Stimulated activated naive CD8-positive, alpha-beta T cell treated with anti-CD3 and anti-CD28 coated beads, Interleukin-15, Interleukin-2, amounts not matched to agents 100 ng/mL and 50 ng/mL, for 24 hours (primary cell): ENCODE data around the gene INPP5A.

Experiments
- H3K27ac Mint-ChIP-seq: one replicate; pipeline ENCODE4 v1.8.0; 2021; ENCODE audit warnings: mild to moderate bottlenecking, mixed read lengths
- H3K27me3 Mint-ChIP-seq: one replicate; pipeline ENCODE4 v1.8.0; 2021; ENCODE audit warnings: mixed read lengths
- H3K36me3 Mint-ChIP-seq: one replicate; pipeline ENCODE4 v1.8.0; 2021; ENCODE audit warnings: low read depth, mixed read lengths
- H3K4me1 Mint-ChIP-seq: one replicate; pipeline ENCODE4 v1.8.0; 2021; ENCODE audit warnings: low read depth, mixed read lengths
- H3K4me3 Mint-ChIP-seq: one replicate; pipeline ENCODE4 v1.8.0; 2021; ENCODE audit warnings: mild to moderate bottlenecking, mixed read lengths
- H3K9me3 Mint-ChIP-seq: one replicate; pipeline ENCODE4 v1.8.0; 2021; ENCODE audit warnings: mixed read lengths

Gene INPP5A

DNA sequence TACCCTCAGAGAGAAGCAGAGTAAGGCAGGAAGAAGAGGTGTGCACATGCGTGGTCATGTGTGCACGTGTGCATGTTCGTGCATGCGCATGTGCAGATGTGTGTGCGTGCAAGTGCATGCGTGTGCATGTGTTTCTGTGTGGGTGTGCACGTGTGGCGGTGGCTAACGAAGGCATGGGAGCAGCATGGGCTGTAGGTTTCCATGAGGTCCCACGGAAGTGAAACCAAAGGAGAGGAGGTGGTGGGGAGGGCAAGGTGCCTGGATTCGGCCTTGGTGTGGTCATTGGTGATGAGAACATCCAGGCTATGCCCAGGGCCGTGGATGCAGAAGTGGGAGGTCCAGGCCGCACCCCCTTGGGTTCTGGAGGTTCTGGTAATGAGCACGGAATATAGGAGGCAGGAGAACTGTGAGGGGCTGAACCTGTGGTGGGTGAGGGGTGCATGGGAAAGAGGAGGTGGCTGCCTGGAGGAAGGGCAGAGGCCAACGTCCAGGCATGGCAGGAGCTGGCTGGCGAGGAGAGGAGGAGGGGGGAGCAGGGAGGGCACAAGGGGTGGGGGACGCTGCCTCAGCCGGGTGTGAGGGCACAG, 2.4 kb upstream of the INPP5A start:
- Mint-ChIP-seq H3K4me1 (peaks cover 29% of the 10 kb centered on the region), H3K27me3 (peaks cover 9% of the 10 kb centered on the region), H3K4me3 (peak overlapping the region; percentile 4), H3K27ac (no peak overlapping the region), H3K36me3 (no peaks in the 10 kb centered on the region), H3K9me3 (peaks cover 12% of the 10 kb centered on the region)

DNA sequence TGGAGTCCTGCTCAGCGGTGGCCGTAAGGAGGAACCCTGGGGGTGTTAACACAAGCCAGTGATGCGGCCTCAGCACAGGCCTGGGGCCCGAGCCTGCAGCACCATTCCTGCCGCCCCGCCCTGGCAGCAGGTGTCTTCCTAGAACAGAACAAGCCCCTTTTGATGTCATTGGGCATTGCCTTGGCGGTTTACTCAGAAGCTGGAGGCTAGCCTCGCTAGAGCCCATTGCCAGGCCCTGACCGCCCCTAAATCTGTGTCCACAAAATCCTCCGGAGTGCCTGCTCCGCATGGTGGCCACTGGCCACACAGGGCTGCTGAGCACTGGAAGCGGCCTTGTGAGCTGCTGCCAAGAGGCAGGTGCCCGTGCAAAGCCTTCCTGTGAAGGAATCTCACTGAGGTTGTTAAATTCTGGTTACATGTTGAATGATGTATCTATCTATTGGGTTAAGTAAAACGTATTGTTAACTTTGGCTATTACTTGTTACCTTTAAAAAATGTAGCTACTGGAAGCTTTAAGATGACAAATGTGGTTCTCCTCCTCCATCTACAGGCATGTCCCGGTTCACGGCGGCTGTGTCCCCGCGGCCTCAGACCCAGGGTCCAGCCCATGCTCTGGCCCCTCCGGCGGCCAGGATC, 1.2 kb upstream of the INPP5A start:
- Mint-ChIP-seq H3K4me1 (peaks cover 41% of the 10 kb centered on the region), H3K36me3 (peaks cover 2% of the 10 kb centered on the region), H3K9me3 (peaks cover 6% of the 10 kb centered on the region), H3K27ac (no peak overlapping the region), H3K4me3 (peak overlapping the region; percentile 81), H3K27me3 (peaks cover 4% of the 10 kb centered on the region)

DNA sequence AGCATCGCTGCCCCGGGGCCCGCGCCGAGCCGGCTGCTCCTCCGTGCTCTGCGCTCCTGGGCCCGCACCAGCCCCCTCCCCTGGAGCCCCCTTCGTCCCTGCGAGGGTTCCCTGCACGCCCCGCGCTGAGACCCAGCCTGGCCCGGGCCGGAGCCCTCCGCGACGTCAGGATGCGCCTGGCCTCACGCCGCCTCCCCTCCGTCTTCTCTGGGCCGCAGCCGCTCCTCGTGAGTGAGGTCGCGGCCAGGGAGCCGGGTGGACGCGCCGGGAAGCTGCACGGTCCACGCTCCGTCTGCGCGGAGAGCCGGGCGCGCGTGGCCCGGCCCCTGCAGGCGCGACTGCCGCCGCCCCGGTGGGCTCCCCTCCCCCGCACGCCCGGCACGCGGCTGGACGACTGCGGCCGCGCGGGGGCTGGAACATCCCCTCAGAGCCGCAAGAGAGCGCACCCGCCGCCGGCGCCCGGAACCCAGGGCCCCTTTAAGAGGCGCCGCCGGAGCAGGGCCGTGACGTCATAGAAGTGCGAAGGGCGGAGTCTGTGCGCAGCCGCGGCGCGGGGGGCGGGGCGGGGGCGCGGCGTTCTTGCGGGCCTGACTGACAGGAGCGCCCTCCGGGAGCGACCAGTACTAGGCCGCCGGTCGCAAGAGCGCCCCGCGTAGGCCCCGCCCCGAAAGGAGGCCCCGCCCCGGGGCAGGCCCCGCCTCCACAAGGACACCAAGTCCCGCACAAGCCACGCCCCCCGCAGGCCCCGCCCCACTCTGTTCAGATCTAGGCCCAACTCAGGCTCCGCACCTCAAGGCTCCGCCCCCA, 507 bp upstream of the INPP5A start:
- H3K36me3 Mint-ChIP-seq: peaks cover 5% of the 10 kb centered on the region
- H3K27ac Mint-ChIP-seq: no peak overlapping the region
- no peaks in the 10 kb centered on the region for H3K9me3 Mint-ChIP-seq
- H3K27me3 Mint-ChIP-seq: no peaks in the 10 kb centered on the region
- peak overlapping the region; percentile 81 for H3K4me3 Mint-ChIP-seq
- H3K4me1 Mint-ChIP-seq: peaks cover 48% of the 10 kb centered on the region

DNA sequence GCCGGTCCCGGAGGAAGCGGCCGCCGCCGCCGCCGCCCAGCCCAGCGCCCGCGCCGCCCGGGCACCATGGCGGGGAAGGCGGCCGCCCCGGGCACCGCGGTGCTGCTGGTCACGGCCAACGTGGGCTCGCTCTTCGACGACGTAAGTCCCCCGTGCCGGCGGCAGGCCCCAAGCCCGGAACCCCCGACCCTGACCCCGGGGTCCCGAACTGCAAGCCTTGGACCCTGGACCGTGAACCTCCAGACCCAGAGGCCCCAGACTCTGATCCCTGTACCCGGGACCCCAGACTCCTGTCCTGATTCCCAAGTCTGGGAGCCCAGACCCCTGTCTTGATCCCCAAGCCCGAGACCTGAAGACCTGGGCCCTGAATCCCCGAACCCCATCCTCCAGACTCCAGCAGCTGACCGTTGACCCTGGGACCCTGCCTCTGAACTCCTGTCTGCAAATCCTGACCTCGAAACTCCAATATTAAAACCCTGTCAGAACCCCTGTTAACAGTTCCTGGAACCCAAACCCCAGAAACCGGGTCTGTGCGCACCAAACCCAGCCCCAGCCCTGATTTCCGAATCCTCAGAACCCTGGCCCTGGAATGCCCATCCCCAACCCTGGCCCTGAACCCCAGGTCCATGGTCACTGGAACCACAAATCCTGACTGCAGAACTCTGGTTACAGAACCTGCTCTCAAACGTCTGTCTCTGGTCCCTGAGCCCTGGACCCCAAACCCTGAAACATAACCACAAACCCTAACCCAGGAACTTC, 623 bp downstream of the INPP5A start:
- H3K36me3 Mint-ChIP-seq: peaks cover 5% of the 10 kb centered on the region
- no peaks in the 10 kb centered on the region for H3K9me3 Mint-ChIP-seq
- peak overlapping the region; percentile 92 for H3K27ac Mint-ChIP-seq
- H3K4me1 Mint-ChIP-seq: peaks cover 60% of the 10 kb centered on the region
- no peaks in the 10 kb centered on the region for H3K27me3 Mint-ChIP-seq
- peak overlapping the region; percentile 88 for H3K4me3 Mint-ChIP-seq

DNA sequence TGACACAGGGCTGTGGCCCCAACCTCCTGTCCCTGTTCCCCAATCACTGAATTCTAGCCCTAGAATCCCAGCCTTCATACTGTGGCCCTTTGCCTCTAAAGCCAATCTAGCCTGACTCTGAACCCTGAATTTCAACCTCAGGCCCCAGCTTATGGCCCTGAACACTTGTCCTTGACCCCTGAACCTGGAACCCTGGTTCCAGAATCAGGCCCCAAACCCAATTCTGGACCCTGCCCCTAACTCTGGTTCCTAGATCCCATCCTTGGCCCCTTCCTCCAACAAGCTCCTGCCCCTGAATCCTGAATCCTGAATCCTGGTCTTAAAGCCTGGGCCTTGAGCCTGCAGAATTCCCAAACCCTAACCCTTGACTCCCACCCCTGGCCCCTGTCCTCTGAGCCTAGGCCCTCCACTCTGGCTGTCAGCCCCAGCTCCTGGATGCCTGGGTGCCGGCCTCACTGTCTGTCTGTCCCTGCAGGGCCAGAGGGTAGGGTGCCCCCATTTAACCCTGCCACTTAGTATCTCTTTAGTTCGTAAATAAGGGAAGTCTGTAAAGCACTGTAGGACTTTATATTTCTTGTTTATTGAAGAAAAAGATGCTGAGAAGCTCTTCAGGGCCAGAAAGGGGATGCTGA, 1.3 kb downstream of the INPP5A start:
- Mint-ChIP-seq H3K9me3 (no peaks in the 10 kb centered on the region), H3K4me3 (peak overlapping the region; percentile 88), H3K4me1 (peaks cover 64% of the 10 kb centered on the region), H3K36me3 (peaks cover 5% of the 10 kb centered on the region), H3K27me3 (no peaks in the 10 kb centered on the region), H3K27ac (peak overlapping the region; percentile 92)

DNA sequence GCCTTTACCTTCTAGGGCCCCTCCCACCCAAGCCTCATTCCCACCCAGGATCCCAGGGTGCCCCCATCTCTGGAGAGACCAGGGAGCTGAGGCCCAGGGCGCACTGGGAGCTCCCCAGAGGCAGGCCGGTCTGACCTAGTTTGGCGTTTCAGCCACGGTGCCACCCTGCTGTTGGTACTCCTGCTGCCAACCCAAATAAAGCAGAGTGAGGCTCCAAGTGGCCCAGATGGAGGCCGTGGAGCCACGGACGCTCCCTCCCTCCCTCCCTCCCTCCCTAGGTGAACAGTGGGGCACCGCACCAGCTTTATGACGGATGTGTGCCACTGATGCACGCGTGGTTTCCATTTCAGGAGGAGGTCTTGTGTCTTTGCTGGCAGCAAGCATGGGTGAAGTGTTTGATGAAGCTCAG, 1.8 kb downstream of the INPP5A start:
- H3K4me3 Mint-ChIP-seq: peak overlapping the region; percentile 88
- peaks cover 5% of the 10 kb centered on the region for H3K36me3 Mint-ChIP-seq
- no peaks in the 10 kb centered on the region for H3K27me3 Mint-ChIP-seq
- peaks cover 69% of the 10 kb centered on the region for H3K4me1 Mint-ChIP-seq
- peak overlapping the region; percentile 92 for H3K27ac Mint-ChIP-seq
- no peaks in the 10 kb centered on the region for H3K9me3 Mint-ChIP-seq

DNA sequence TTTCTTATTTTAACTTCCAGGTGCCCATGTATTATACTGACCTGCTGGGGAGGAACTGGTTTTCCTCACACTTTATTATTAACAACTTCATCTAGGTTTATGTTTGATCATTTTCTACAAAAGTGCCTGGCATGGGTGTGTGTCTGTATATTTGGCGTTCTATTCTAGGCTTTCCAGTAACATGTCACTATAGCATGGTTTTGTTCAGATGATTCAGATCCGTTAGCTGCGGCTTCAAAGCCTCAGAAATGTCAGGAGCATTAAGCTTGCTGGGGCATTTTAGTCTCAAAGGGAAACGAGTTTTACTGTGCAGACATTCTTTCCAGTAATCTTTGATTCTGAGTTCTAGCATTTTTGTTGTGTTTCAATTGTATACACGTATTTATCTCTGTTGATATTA, 2.3 kb downstream of the INPP5A start:
- peak overlapping the region; percentile 88 for H3K4me3 Mint-ChIP-seq
- no peaks in the 10 kb centered on the region for H3K9me3 Mint-ChIP-seq
- peaks cover 5% of the 10 kb centered on the region for H3K36me3 Mint-ChIP-seq
- no peaks in the 10 kb centered on the region for H3K27me3 Mint-ChIP-seq
- H3K27ac Mint-ChIP-seq: peak overlapping the region; percentile 92
- H3K4me1 Mint-ChIP-seq: peaks cover 73% of the 10 kb centered on the region

DNA sequence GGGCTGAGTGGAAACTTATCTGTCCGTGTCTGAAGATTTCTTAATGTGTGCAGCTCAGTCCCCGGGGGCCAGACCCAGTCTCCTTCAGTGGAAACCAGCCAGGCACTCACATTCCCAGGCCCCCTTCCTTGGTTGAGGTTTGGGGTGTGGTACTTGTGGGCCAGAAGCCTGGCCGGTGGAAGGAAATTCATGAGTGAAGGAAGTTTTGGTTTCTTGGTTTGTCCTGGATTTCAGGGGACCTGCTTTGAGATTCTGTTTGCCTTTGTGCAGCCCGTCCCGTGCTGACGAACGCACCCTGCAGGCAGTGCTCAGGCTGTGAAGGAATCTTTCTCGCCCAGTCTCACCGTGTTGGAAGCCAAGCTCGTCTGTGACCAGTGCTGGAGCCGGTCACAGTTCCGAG, 2.9 kb downstream of the INPP5A start:
- peaks cover 75% of the 10 kb centered on the region for H3K4me1 Mint-ChIP-seq
- H3K27me3 Mint-ChIP-seq: no peaks in the 10 kb centered on the region
- no peaks in the 10 kb centered on the region for H3K9me3 Mint-ChIP-seq
- peak overlapping the region; percentile 92 for H3K27ac Mint-ChIP-seq
- peaks cover 5% of the 10 kb centered on the region for H3K36me3 Mint-ChIP-seq
- peak overlapping the region; percentile 88 for H3K4me3 Mint-ChIP-seq

DNA sequence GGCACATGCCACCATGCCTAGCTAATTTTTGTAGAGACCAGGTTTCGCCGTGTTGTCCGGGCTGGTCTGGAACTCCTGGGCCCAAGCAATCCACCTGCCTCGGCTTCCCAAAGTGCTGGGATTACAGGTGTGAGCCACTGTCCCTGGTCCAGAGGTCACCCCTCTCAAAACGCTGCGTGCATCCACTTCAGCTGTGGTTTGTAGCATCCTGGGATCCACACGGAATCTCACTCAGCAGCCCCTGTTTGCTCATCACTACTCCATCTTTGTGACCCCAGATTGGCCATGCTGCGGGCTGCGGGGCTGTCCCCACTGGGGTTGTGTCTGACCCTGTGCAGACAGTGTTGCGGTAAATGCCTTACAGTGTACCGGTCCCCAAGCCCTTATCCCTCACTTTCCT, 3.5 kb downstream of the INPP5A start:
- peak overlapping the region; percentile 92 for H3K27ac Mint-ChIP-seq
- peaks cover 82% of the 10 kb centered on the region for H3K4me1 Mint-ChIP-seq
- peaks cover 5% of the 10 kb centered on the region for H3K36me3 Mint-ChIP-seq
- peak overlapping the region; percentile 88 for H3K4me3 Mint-ChIP-seq
- no peaks in the 10 kb centered on the region for H3K27me3 Mint-ChIP-seq
- no peaks in the 10 kb centered on the region for H3K9me3 Mint-ChIP-seq

DNA sequence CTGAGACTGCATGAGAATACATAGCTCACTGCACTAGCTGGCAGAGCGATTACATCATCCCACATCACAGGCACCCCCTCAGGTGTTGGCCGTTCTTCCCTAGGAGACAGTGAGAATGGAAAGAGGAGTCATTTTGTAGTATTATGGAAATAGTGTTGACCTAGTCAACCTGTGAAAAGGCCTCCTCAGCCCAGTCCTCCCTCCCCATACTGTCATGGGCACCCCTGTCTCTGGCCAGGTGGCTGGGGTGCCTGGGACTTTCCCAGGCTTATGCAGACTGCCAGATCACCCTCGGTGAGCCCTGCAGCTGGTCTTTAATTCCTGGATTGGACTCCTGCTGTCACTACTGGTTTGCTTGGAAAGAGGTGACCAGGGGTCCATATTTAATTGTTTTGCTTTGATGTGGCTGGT, 4.0 kb downstream of the INPP5A start:
- H3K4me1 Mint-ChIP-seq: peaks cover 83% of the 10 kb centered on the region
- peak overlapping the region; percentile 65 for H3K4me3 Mint-ChIP-seq

DNA sequence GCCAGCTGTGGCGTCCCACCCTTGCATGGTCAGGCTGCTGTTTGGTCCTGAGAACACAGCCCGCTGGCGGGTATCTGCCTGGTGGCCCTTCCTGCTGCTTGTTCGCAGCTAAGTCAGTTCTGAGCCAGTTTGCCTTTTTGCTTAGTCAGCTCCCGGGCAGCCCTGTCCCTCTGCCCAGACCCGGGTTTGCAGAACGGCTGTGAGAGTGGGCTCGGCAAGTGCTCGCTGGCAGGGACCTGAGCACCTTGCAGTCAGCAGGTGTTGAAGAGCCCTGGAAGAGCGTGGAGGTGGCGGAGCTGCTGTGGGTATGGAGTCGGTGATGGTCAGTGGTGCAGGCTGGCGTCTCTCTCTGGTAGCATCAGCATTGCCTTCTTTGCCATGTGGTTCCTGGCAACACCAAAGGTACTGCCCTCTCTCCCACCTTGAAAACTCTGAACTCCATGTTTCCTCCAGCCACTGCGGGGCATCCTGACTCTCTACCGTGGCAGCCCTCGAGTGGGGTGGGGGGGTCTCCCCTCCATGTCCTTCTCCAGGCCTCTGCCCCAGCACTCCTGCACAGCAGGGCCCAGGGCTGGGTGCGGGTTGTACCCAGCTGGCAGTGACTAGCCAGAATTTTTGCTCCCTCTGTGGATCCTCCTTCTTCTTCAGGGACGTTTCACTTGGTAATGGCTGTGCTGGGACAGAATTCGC, 4.6 kb downstream of the INPP5A start:
- Mint-ChIP-seq H3K4me3 (no peak overlapping the region), H3K27me3 (no peaks in the 10 kb centered on the region), H3K36me3 (peaks cover 5% of the 10 kb centered on the region), H3K27ac (no peak overlapping the region), H3K9me3 (no peaks in the 10 kb centered on the region), H3K4me1 (peaks cover 88% of the 10 kb centered on the region)

More for the DNA sequence above, 4.0 kb downstream of the INPP5A start:
- peaks cover 5% of the 10 kb centered on the region for H3K36me3 Mint-ChIP-seq
- no peaks in the 10 kb centered on the region for H3K9me3 Mint-ChIP-seq
- no peaks in the 10 kb centered on the region for H3K27me3 Mint-ChIP-seq
- peak overlapping the region; percentile 81 for H3K27ac Mint-ChIP-seq

DNA sequence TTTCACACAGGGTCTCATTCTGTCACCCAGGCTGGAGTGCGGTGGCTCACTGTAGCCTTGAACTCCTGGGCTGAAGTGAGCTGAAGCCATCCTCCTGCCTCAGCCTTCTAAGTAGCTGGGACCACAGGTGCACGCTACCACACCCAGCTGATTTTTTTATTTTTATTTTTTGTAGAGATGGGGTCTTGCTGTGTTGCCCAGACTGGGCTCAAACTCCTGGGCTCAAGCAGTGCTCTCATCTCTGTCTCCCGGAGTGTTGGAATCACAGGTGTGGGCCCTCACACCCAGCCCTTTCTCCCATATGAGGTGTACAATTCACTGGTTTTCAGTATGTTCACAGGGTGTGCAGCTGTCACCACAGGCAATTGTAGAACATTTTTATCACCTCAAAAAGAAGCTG, 5.2 kb downstream of the INPP5A start:
- H3K9me3 Mint-ChIP-seq: no peaks in the 10 kb centered on the region
- no peaks in the 10 kb centered on the region for H3K27me3 Mint-ChIP-seq
- no peak overlapping the region for H3K4me3 Mint-ChIP-seq
- H3K4me1 Mint-ChIP-seq: peaks cover 94% of the 10 kb centered on the region
- H3K36me3 Mint-ChIP-seq: peaks cover 5% of the 10 kb centered on the region
- H3K27ac Mint-ChIP-seq: no peak overlapping the region

DNA sequence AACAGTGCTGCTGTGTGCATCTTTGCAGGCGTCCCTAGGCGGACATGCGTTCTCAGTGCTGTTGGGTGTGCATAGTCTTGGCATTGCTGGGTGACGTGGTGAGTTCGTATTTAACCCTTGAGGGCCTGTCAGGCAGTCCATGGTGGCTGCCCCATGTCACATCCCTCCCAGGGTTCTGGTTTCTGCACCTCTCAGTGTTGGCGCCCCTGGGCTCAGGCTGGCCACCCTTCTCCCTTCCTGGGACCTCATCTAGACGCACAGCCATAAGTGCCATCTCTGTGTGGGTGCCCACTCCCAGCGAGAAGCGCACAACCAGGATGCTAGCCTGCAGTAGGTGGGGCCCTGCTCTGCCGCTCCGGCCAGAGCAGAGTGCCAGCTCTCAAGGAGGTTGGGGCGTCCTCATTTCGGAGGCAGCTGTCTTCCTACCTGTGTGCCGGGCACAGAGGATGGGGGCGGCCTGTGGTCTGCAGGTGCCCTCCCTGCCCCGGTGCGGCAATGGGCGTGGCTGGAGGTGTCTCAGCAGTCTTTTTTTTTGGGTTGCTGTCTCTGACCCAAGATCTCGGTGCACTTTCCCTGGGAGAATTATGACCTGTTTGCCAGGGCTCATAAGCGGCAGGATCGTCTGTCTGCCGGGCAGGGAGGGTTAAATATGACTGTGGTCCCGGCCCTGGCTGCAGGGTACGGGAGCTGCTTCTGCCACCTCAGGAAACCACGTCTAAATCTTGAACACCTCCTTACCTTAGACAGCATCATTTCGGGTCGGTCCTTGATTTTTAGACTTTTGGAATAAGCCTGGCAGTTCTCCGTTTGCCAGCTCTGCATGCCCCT, 6.5 kb downstream of the INPP5A start:
- H3K36me3 Mint-ChIP-seq: peaks cover 5% of the 10 kb centered on the region
- peaks cover 95% of the 10 kb centered on the region for H3K4me1 Mint-ChIP-seq
- peak overlapping the region; percentile 51 for H3K27ac Mint-ChIP-seq
- peak overlapping the region; percentile 68 for H3K4me3 Mint-ChIP-seq
- H3K27me3 Mint-ChIP-seq: no peaks in the 10 kb centered on the region
- H3K9me3 Mint-ChIP-seq: no peaks in the 10 kb centered on the region
